Neuronal stem cell (in vitro differentiated cells): Measurements from ENCODE around the gene RIMOC1.

Source experiments
- DNase-seq: peaks from one replicate; pipeline ENCODE4 v3.0.0-alpha.2; 2013; ENCODE audit warnings: low spot score
- H2AFZ ChIP-seq: one replicate; pipeline ENCODE4 v1.6.1; 2013; ENCODE audit warnings: mild to moderate bottlenecking, low read length, inconsistent platforms
- H2AK5ac ChIP-seq: 2 replicates; pipeline ENCODE4 v1.6.1; 2013; ENCODE audit warnings: low read depth, mild to moderate bottlenecking, inconsistent platforms, low read length, moderate library complexity, mixed read lengths
- H2BK120ac ChIP-seq: 2 replicates; pipeline ENCODE4 v1.6.1; 2013; ENCODE audit warnings: low read depth, mild to moderate bottlenecking, inconsistent platforms, low read length, moderate library complexity, mixed read lengths
- H2BK12ac ChIP-seq: one replicate; pipeline ENCODE4 v1.6.1; 2013; ENCODE audit warnings: low read length, inconsistent platforms
- H2BK15ac ChIP-seq: 2 replicates; pipeline ENCODE4 v1.6.1; 2013; ENCODE audit warnings: mild to moderate bottlenecking, low read length, inconsistent platforms, mixed read lengths
- H2BK5ac ChIP-seq: one replicate; pipeline ENCODE4 v1.6.1; 2013; ENCODE audit warnings: inconsistent platforms, mild to moderate bottlenecking, low read length, moderate library complexity
- H3K14ac ChIP-seq: one replicate; pipeline ENCODE4 v1.6.1; 2013; ENCODE audit warnings: low read length, inconsistent platforms
- H3K18ac ChIP-seq: 2 replicates; pipeline ENCODE4 v1.6.1; 2013; ENCODE audit warnings: low read length, inconsistent platforms
- H3K23ac ChIP-seq: 2 replicates; pipeline ENCODE4 v1.6.1; 2013; ENCODE audit warnings: low read depth, mild to moderate bottlenecking, mixed read lengths, low read length, inconsistent platforms; ENCODE audit not compliant: poor library complexity
- H3K27ac ChIP-seq: replicated peaks from 3 replicates; pipeline ENCODE4 v1.5.1; 2013; ENCODE audit warnings: low read length, inconsistent platforms
- H3K27me3 ChIP-seq, 3 experiments: 2 replicates each; pipeline ENCODE4 v1.6.1; 2013; ENCODE audit warnings: low read length in 3 of 3, mild to moderate bottlenecking in 2 of 3, inconsistent platforms in 1 of 3, low read depth in 1 of 3, mixed read lengths in 1 of 3, moderate library complexity in 1 of 3; ENCODE audit not compliant: control insufficient read depth in 3 of 3, insufficient read depth in 3 of 3
- H3K36me3 ChIP-seq, 2 donors: replicated peaks in 1 of 2; 2 replicates each; pipeline ENCODE4 v1.6.1; 2013; ENCODE audit warnings: low read length in 2 of 2; ENCODE audit not compliant: control insufficient read depth in 2 of 2, insufficient read depth in 2 of 2
- H3K4ac ChIP-seq: 2 replicates; pipeline ENCODE4 v1.6.1; 2013; ENCODE audit warnings: inconsistent platforms, mild to moderate bottlenecking, low read length, moderate library complexity
- H3K4me1 ChIP-seq, 2 donors: 1 replicate in 1 of 2; 2 replicates in 1 of 2; pipeline ENCODE4 v1.6.1; 2013; ENCODE audit warnings: low read length in 2 of 2, low read depth in 1 of 2; ENCODE audit not compliant: control insufficient read depth in 2 of 2, insufficient read depth in 1 of 2
- H3K4me2 ChIP-seq: one replicate; pipeline ENCODE4 v1.6.1; 2013; ENCODE audit warnings: mild to moderate bottlenecking, low read length, inconsistent platforms; ENCODE audit not compliant: insufficient read depth, poor library complexity, severe bottlenecking
- H3K4me3 ChIP-seq, 2 donors: 2 replicates each; pipeline ENCODE4 v1.5.1; 2013; ENCODE audit warnings: low read length in 2 of 2, mild to moderate bottlenecking in 2 of 2, inconsistent platforms in 1 of 2, moderate library complexity in 1 of 2
- H3K79me1 ChIP-seq: one replicate; pipeline ENCODE4 v1.6.1; 2013; ENCODE audit warnings: low read depth, mild to moderate bottlenecking, inconsistent platforms, low read length, moderate library complexity
- H3K9ac ChIP-seq: one replicate; pipeline ENCODE4 v1.6.1; 2013; ENCODE audit warnings: mild to moderate bottlenecking, low read depth, low read length, inconsistent platforms; ENCODE audit not compliant: poor library complexity
- H3K9me3 ChIP-seq, 2 donors: replicated peaks in 1 of 2; 2 replicates each; pipeline versions ENCODE3 to v1.6.1; 2013; ENCODE audit warnings: low read length in 2 of 2, mild to moderate bottlenecking in 2 of 2, inconsistent platforms in 1 of 2, low read depth in 1 of 2, mixed read lengths in 1 of 2, moderate library complexity in 1 of 2; ENCODE audit not compliant: control insufficient read depth in 2 of 2, insufficient read depth in 1 of 2
- H4K8ac ChIP-seq: one replicate; pipeline ENCODE4 v1.6.1; 2013; ENCODE audit warnings: low read depth, mild to moderate bottlenecking, inconsistent platforms, low read length, moderate library complexity
- H4K91ac ChIP-seq: one replicate; pipeline ENCODE4 v1.6.1; 2013; ENCODE audit warnings: low read length, low read depth, mild to moderate bottlenecking, inconsistent platforms; ENCODE audit not compliant: poor library complexity
- WGBS, 2 donors: extraction: QIAGEN DNeasy Blood & Tissue Kit; methylation state at CpG; one replicate each; pipeline ENCODE4 v1.1.7; 2013; ENCODE audit warnings: missing lambda C conversion rate in 2 of 2, mixed read lengths in 1 of 2; ENCODE audit not compliant: insufficient read length in 2 of 2, insufficient replicate concordance in 1 of 2; ENCODE audit errors: extremely low coverage in 2 of 2; 5-methylcytosine and 5-hydroxymethylcytosine counted together

The RIMOC1 gene

GRCh38 chr5:41925555-41925951 lies 21.4 kb downstream of the RIMOC1 start:
- DNase-seq, result peak; percentile 9
- H4K91ac ChIP-seq, result no peak overlapping the region
- H2BK5ac ChIP-seq, result peak overlapping the region; percentile 48
- H3K4ac ChIP-seq, result no peak overlapping the region
- H2BK15ac ChIP-seq, result no peak overlapping the region
- H3K4me1 ChIP-seq, result peaks cover 0 to 3% of the 10 kb centered on the region in 2 donors
- H3K23ac ChIP-seq, result peak overlapping the region; percentile 97
- no peak overlapping the region for H3K27ac ChIP-seq
- H3K36me3 ChIP-seq, result peaks cover 0 to 26% of the 10 kb centered on the region in 2 donors
- peak overlapping the region; percentile 82 for H4K8ac ChIP-seq
- no peaks in the 10 kb centered on the region for H3K79me1 ChIP-seq
- peak overlapping the region; percentile 46 for H2AK5ac ChIP-seq
- H3K9ac ChIP-seq, result peak overlapping the region; percentile 60
- no peaks in the 10 kb centered on the region for H3K27me3 ChIP-seq
- no peak overlapping the region for H2BK12ac ChIP-seq
- H2BK120ac ChIP-seq, result no peak overlapping the region
- H3K18ac ChIP-seq, result peak overlapping the region; percentile 93
- peak overlapping the region in 1 of 2 donors; percentile 85 for H3K4me3 ChIP-seq
- H3K4me2 ChIP-seq, result peak overlapping the region; percentile 49
- H3K14ac ChIP-seq, result no peak overlapping the region
- no peaks in the 10 kb centered on the region for H3K9me3 ChIP-seq
- H2AFZ ChIP-seq, result peak overlapping the region; percentile 45
- no CpG with 5 or more reads among the region's 18 CpGs for WGBS, 2 donors

- no peak overlapping the region for H3K4ac ChIP-seq
- H3K18ac ChIP-seq, result no peak overlapping the region
- H3K4me1 ChIP-seq, result peaks cover 0 to 3% of the 10 kb centered on the region in 2 donors
- H3K4me3 ChIP-seq, result no peak overlapping the region
- no peak overlapping the region for H2BK15ac ChIP-seq
- no peak overlapping the region for H3K9ac ChIP-seq
- H2AK5ac ChIP-seq, result no peak overlapping the region
- no CpG with 5 or more reads among the region's 4 CpGs for WGBS, 2 donors
- H3K4me2 ChIP-seq, result no peak overlapping the region
- H3K79me1 ChIP-seq, result no peaks in the 10 kb centered on the region
- no peak overlapping the region for H2BK12ac ChIP-seq
- H4K91ac ChIP-seq, result no peak overlapping the region
- H3K27me3 ChIP-seq, result no peaks in the 10 kb centered on the region
- no peak overlapping the region for H3K14ac ChIP-seq
- no peak for DNase-seq
- H2BK120ac ChIP-seq, result no peak overlapping the region
- no peaks in the 10 kb centered on the region for H3K9me3 ChIP-seq
- H2BK5ac ChIP-seq, result no peak overlapping the region
- no peak overlapping the region for H3K23ac ChIP-seq
- H4K8ac ChIP-seq, result no peak overlapping the region
- no peak overlapping the region for H3K27ac ChIP-seq
- H3K36me3 ChIP-seq, result peaks cover 0 to 5% of the 10 kb centered on the region in 2 donors
- no peak overlapping the region for H2AFZ ChIP-seq
Observed at GRCh38 chr5:41927604-41928003, 23.5 kb downstream of the RIMOC1 start.

GRCh38 chr5:41929035-41929434 lies 24.9 kb downstream of the RIMOC1 start:
- H3K18ac ChIP-seq, result no peak overlapping the region
- H2AK5ac ChIP-seq, result no peak overlapping the region
- H2BK5ac ChIP-seq, result no peak overlapping the region
- no peaks in the 10 kb centered on the region for H3K9me3 ChIP-seq
- no peak overlapping the region for H2BK12ac ChIP-seq
- H3K14ac ChIP-seq, result no peak overlapping the region
- no peak overlapping the region for H2AFZ ChIP-seq
- no peak overlapping the region for H2BK120ac ChIP-seq
- no peak overlapping the region for H3K4me3 ChIP-seq
- no peak overlapping the region for H4K91ac ChIP-seq
- H4K8ac ChIP-seq, result no peak overlapping the region
- DNase-seq, result no peak
- no peaks in the 10 kb centered on the region for H3K27me3 ChIP-seq
- no peak overlapping the region for H3K23ac ChIP-seq
- H3K4ac ChIP-seq, result no peak overlapping the region
- no peak overlapping the region for H3K4me2 ChIP-seq
- H3K27ac ChIP-seq, result no peak overlapping the region
- H3K4me1 ChIP-seq, result peaks cover 0 to 3% of the 10 kb centered on the region in 2 donors
- H3K9ac ChIP-seq, result no peak overlapping the region
- H3K36me3 ChIP-seq, result no peaks in the 10 kb centered on the region
- no peaks in the 10 kb centered on the region for H3K79me1 ChIP-seq
- H2BK15ac ChIP-seq, result no peak overlapping the region

- Histone ChIP-seq H3K9ac (no peak overlapping the region), H3K4ac (no peak overlapping the region), H3K4me2 (no peak overlapping the region), H2BK15ac (no peak overlapping the region), H2BK5ac (no peak overlapping the region), H4K91ac (no peak overlapping the region), H3K27me3 (no peaks in the 10 kb centered on the region), H2AK5ac (no peak overlapping the region), H3K9me3 (no peaks in the 10 kb centered on the region), H3K23ac (no peak overlapping the region), H3K18ac (no peak overlapping the region), H2BK120ac (no peak overlapping the region), H3K79me1 (no peaks in the 10 kb centered on the region), H3K36me3 (no peaks in the 10 kb centered on the region), H3K14ac (no peak overlapping the region), H3K4me3 (no peak overlapping the region), H3K4me1 (peaks cover 3 to 6% of the 10 kb centered on the region in 2 donors), H2BK12ac (no peak overlapping the region), H4K8ac (no peak overlapping the region), H2AFZ (no peak overlapping the region), H3K27ac (no peak overlapping the region)
- no CpG with 5 or more reads among the region's 2 CpGs for WGBS, 2 donors
- DNase-seq, result no peak
Observed at GRCh38 chr5:41932770-41933169, 28.6 kb downstream of the RIMOC1 start.
